ENCODE measurements around the gene HSD3B1.

DNA sequence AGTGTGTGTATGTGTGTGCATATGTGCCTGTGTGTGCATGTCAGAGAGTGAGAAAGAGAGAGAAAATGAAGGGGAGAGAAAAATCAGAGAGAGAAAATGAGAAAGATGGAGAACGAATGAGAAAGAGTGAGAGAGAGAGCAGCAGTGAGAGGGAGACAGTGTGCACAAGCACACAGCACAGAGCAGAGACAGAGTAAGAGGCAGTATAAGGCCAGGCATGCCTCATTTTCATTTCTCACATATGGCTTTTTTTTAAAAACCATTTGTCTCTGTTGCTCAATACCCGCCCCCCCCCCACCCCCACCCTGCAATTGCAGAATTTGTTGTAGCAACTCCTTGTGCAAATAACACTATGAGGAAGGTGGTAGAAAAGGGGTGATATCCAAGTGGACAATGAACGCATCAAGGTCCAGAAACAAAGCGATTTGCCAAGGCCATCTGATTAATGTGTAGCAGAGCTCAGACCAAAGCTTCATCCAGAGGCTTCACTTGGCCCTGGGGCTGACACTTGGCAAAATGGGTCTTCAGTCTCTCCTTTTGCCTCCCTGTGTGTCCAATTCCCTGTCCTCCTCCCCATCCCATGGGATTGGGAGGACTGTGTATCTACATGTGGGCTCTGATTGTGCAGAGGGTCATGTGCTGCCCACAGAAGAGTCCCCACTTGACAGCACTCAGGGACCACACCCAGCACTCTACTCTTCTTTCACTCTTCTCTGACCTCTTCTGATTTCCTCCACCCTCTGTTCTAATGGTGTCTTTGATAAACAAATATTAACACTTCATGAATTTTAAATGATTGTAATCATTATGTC, 38.9 kb upstream of the HSD3B1 start:
- no peak for TF ChIP-seq POLR2A (IDR thresholded peaks at IDR 0.05)
- TF ChIP-seq, protein P1, sequence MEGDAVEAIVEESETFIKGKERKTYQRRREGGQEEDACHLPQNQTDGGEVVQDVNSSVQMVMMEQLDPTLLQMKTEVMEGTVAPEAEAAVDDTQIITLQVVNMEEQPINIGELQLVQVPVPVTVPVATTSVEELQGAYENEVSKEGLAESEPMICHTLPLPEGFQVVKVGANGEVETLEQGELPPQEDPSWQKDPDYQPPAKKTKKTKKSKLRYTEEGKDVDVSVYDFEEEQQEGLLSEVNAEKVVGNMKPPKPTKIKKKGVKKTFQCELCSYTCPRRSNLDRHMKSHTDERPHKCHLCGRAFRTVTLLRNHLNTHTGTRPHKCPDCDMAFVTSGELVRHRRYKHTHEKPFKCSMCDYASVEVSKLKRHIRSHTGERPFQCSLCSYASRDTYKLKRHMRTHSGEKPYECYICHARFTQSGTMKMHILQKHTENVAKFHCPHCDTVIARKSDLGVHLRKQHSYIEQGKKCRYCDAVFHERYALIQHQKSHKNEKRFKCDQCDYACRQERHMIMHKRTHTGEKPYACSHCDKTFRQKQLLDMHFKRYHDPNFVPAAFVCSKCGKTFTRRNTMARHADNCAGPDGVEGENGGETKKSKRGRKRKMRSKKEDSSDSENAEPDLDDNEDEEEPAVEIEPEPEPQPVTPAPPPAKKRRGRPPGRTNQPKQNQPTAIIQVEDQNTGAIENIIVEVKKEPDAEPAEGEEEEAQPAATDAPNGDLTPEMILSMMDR (IDR thresholded peaks at IDR 0.05) = no peak

Measured in heart left ventricle (tissue), 13 donors.